Measurements from ENCODE around the gene ZNF385B. TPM values are rescaled to one million over a fixed set of nuclear protein-coding genes. Genes with fewer than 3 reads are reported as not detected.

The ZNF385B gene
- 0.42 TPM for polyA plus RNA-seq (2013, experiment 1 of 2)
- 0.53 TPM for polyA plus RNA-seq (2013, experiment 2 of 2)

DNA sequence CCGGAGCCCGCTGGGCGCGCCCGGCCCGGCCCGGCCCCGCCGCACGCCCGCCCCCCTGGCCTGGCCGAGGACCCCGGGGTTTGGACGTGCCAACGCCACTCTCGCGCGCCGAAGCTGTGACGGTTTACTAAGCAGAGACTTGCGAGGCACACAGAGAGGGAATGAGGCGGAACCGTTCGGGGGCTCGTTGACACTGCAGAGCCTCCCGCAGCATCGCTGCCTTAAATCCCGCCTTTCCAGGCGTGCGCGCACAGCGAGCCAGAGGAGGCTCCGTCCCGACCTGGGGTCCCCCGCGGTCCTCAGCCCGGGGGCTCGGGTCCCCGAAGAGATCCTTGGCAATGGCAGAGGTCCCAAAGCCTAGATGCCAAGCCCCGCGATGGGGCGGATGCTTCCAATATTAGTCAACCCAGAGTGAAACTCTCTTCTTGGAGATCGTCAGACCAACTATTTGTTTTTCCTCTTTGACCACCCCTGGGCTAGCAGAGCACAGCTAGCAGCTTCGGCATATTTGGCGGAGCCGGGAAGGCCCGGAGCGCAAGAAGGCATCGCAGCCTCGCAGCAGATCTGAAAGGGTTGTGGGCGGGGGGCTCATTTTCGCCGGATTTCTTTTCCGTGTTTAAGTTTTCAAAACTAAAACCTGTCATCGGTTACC, at the start of gene ZNF385B:
Gene ZNF385B (minus strand): TSS at position 197 of the 652 bp plus-strand sequence.
- H4K5ac ChIP-seq (ENCODE audit: low read length): no peak within 1 kb of the TSS
- H3K4me3 ChIP-seq (ENCODE audit: low read length): peak within 1 kb of the TSS; percentile 68
- H3K79me2 ChIP-seq (ENCODE audit: control insufficient read depth, insufficient read depth, low read length): no peaks in the 10 kb centered on the region
- H3K23ac ChIP-seq (ENCODE audit: low read length): peak within 1 kb of the TSS; percentile 30
- H3K56ac ChIP-seq (ENCODE audit: low read length): peak within 1 kb of the TSS; percentile 74
- H3K36me3 ChIP-seq (ENCODE audit: control insufficient read depth, insufficient read depth, low read length): no peaks in the 10 kb centered on the region
- H3K79me1 ChIP-seq (ENCODE audit: low read length): no peaks in the 10 kb centered on the region
- no peak within 1 kb of the TSS for H2AK5ac ChIP-seq (ENCODE audit: low read length)
- H4K8ac ChIP-seq (ENCODE audit: low read depth, low read length): no peak within 1 kb of the TSS
- peak within 1 kb of the TSS; percentile 59 for H3K9ac ChIP-seq (ENCODE audit: low read length)
- H3K18ac ChIP-seq (ENCODE audit: low read length): no peak within 1 kb of the TSS
- no peak within 1 kb of the TSS for H3K27ac ChIP-seq (ENCODE audit: low read depth, low read length)
- H3K27me3 ChIP-seq (ENCODE audit: insufficient read depth, low read length, poor library complexity): peaks cover 10% of the 10 kb centered on the region
- no peak within 1 kb of the TSS for H3K4ac ChIP-seq (ENCODE audit: low read depth, low read length)
- H2BK5ac ChIP-seq (ENCODE audit: low read length): no peak within 1 kb of the TSS
- no peaks in the 10 kb centered on the region for H3K4me1 ChIP-seq (ENCODE audit: control insufficient read depth, low read depth, low read length)
- peak within 1 kb of the TSS; percentile 99 for H3K4me2 ChIP-seq (ENCODE audit: low read length)
- no CpG with 5 or more reads among the region's 55 CpGs for WGBS (ENCODE audit: extremely low coverage, insufficient coverage, low lambda C conversion rate)
- DNase-seq: peak; percentile 62
- no peak within 1 kb of the TSS for H2BK120ac ChIP-seq (ENCODE audit: low read depth, low read length)
- H2BK15ac ChIP-seq (replicated peaks; ENCODE audit: low read depth): no peak within 1 kb of the TSS

DNA sequence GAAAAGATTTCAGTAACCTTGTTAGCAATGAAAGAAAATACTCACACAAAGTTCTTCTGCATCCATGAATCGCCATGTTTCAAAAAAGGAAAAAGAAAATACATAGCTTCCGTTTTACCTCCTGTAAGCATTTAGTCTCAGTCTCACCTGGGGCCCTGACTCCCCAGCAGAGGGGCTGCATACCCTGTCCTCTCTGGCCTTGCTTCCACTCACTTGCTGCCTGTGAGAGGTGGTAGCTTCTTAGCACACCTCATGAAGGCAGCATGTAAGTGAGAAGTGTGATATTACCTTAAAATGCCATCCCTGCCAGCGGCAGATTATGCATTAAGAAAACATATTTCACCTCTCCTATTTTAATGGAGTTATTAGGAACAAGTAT, 49.3 kb upstream of the ZNF385B start:
- no CpG with 5 or more reads among the region's 3 CpGs for WGBS (ENCODE audit: extremely low coverage, insufficient coverage, low lambda C conversion rate)
- no peak overlapping the region for H3K4me2 ChIP-seq (ENCODE audit: low read length)
- DNase-seq: no peak

DNA sequence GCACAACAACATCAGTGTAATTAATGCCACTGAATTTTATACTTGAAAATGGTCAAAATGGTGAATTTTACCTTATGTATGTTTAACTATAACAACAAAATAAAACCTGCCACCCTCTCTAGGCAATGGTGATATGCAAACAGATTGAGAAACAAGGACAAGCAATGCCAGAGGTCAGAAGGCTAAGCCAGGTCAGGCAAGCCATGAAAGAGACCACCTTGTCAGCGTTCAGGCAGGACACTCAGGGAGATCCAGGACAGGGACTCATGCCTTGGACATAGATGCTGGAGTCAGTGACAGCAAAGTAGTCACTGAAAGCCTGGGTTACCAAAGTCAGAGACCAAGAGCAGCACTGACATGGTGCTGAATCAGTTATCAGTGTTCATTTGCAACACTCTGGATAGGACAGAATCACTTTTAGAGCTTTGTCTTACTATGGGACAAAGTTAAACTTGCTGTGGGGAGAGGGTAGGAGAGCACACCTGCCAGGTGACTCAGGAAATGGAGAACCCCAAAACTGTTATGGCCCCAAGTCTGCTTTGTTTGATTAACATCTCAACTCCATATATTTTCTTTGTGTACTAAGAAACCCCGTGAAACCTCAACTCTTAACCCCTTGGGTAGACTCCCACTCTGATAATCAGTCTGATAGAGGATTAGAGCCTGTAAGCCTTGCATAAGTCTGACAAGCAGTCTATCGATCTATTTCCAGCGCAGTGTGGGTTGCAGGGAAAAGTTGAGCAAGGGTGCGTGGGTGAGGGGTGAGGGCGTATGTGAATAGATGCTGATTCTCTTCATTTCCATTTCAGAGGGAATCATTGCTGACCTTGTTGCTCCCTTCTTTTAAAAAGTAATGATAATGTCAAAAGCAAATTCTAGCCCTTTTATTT, 48.7 kb upstream of the ZNF385B start:
- no peak overlapping the region for H3K56ac ChIP-seq (ENCODE audit: low read length)
- H4K8ac ChIP-seq (ENCODE audit: low read depth, low read length): no peak overlapping the region
- H2AK5ac ChIP-seq (ENCODE audit: low read length): no peak overlapping the region
- no peak overlapping the region for H2BK15ac ChIP-seq (replicated peaks; ENCODE audit: low read depth)
- no peak overlapping the region for H3K4ac ChIP-seq (ENCODE audit: low read depth, low read length)
- no peak overlapping the region for H3K4me3 ChIP-seq (ENCODE audit: low read length)
- WGBS (ENCODE audit: extremely low coverage, insufficient coverage, low lambda C conversion rate): no CpG with 5 or more reads among the region's 6 CpGs
- DNase-seq: no peak
- no peaks in the 10 kb centered on the region for H3K4me1 ChIP-seq (ENCODE audit: control insufficient read depth, low read depth, low read length)
- no peaks in the 10 kb centered on the region for H3K79me2 ChIP-seq (ENCODE audit: control insufficient read depth, insufficient read depth, low read length)
- H2BK5ac ChIP-seq (ENCODE audit: low read length): no peak overlapping the region
- no peaks in the 10 kb centered on the region for H3K36me3 ChIP-seq (ENCODE audit: control insufficient read depth, insufficient read depth, low read length)
- H3K9ac ChIP-seq (ENCODE audit: low read length): no peak overlapping the region
- no peak overlapping the region for H3K4me2 ChIP-seq (ENCODE audit: low read length)
- H4K5ac ChIP-seq (ENCODE audit: low read length): no peak overlapping the region
- H3K79me1 ChIP-seq (ENCODE audit: low read length): no peaks in the 10 kb centered on the region
- no peak overlapping the region for H3K23ac ChIP-seq (ENCODE audit: low read length)
- H3K27me3 ChIP-seq (ENCODE audit: insufficient read depth, low read length, poor library complexity): no peaks in the 10 kb centered on the region
- H3K18ac ChIP-seq (ENCODE audit: low read length): no peak overlapping the region
- H3K27ac ChIP-seq (ENCODE audit: low read depth, low read length): no peak overlapping the region
- H2BK120ac ChIP-seq (ENCODE audit: low read depth, low read length): no peak overlapping the region

More for the DNA sequence above, 49.3 kb upstream of the ZNF385B start:
- H2AK5ac ChIP-seq (ENCODE audit: low read length): no peak overlapping the region
- no peak overlapping the region for H3K4ac ChIP-seq (ENCODE audit: low read depth, low read length)
- H4K8ac ChIP-seq (ENCODE audit: low read depth, low read length): no peak overlapping the region
- no peaks in the 10 kb centered on the region for H3K79me1 ChIP-seq (ENCODE audit: low read length)
- H3K4me3 ChIP-seq (ENCODE audit: low read length): no peak overlapping the region
- H3K27ac ChIP-seq (ENCODE audit: low read depth, low read length): no peak overlapping the region
- no peaks in the 10 kb centered on the region for H3K79me2 ChIP-seq (ENCODE audit: control insufficient read depth, insufficient read depth, low read length)
- no peaks in the 10 kb centered on the region for H3K36me3 ChIP-seq (ENCODE audit: control insufficient read depth, insufficient read depth, low read length)
- no peaks in the 10 kb centered on the region for H3K27me3 ChIP-seq (ENCODE audit: insufficient read depth, low read length, poor library complexity)
- H2BK15ac ChIP-seq (replicated peaks; ENCODE audit: low read depth): no peak overlapping the region
- no peak overlapping the region for H2BK120ac ChIP-seq (ENCODE audit: low read depth, low read length)
- H3K23ac ChIP-seq (ENCODE audit: low read length): no peak overlapping the region
- H3K56ac ChIP-seq (ENCODE audit: low read length): no peak overlapping the region
- no peak overlapping the region for H2BK5ac ChIP-seq (ENCODE audit: low read length)
- no peak overlapping the region for H3K9ac ChIP-seq (ENCODE audit: low read length)
- no peaks in the 10 kb centered on the region for H3K4me1 ChIP-seq (ENCODE audit: control insufficient read depth, low read depth, low read length)
- H4K5ac ChIP-seq (ENCODE audit: low read length): no peak overlapping the region
- no peak overlapping the region for H3K18ac ChIP-seq (ENCODE audit: low read length)

DNA sequence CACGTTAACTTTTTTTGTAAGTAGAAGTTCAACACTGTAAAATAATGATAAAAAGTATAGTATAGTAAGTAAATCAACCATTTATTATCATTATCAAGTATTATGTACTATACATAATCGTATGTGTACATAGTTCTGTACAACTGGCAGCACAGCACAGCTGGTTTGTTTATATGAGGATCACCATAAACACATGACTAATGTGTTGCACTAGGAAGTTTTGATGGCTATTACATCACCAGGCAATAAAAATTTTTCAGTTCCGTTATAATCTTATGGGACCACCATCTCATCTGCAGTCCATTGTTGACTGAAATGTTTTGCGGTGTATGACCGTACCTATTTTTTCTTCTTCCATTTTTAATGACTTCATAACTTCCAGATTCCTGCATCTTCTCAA, 39.2 kb upstream of the ZNF385B start:
- WGBS (ENCODE audit: extremely low coverage, insufficient coverage, low lambda C conversion rate): no CpG with 5 or more reads among the region's 5 CpGs

DNA sequence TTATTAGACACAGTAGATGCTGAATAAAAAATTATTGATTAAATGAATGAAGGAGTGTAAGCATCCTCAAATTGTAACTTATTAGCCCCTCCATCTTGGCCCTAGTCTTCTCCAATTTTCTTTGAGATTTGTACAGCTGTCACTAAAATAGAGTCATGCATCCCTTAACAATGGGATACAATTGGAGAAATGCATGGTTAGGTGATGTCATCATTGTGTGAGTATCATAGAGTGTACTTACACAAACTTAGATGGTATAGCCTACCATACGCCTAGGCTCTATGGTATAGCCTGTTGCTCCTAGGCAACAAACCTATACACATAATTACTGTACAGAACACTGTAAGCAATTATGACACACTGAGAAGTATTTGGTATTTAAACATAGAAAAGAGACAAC, 38.3 kb upstream of the ZNF385B start:
- Histone ChIP-seq H3K18ac (ENCODE audit: low read length) (no peak overlapping the region), H3K27me3 (ENCODE audit: insufficient read depth, low read length, poor library complexity) (no peaks in the 10 kb centered on the region), H3K36me3 (ENCODE audit: control insufficient read depth, insufficient read depth, low read length) (no peaks in the 10 kb centered on the region), H3K23ac (ENCODE audit: low read length) (no peak overlapping the region), H2BK120ac (ENCODE audit: low read depth, low read length) (no peak overlapping the region), H3K4ac (ENCODE audit: low read depth, low read length) (no peak overlapping the region), H3K4me2 (ENCODE audit: low read length) (no peak overlapping the region), H3K27ac (ENCODE audit: low read depth, low read length) (no peak overlapping the region), H3K56ac (ENCODE audit: low read length) (no peak overlapping the region), H3K4me1 (ENCODE audit: control insufficient read depth, low read depth, low read length) (no peaks in the 10 kb centered on the region), H2BK15ac (replicated peaks; ENCODE audit: low read depth) (no peak overlapping the region), H4K5ac (ENCODE audit: low read length) (no peak overlapping the region), H3K79me2 (ENCODE audit: control insufficient read depth, insufficient read depth, low read length) (no peaks in the 10 kb centered on the region), H4K8ac (ENCODE audit: low read depth, low read length) (no peak overlapping the region), H2BK5ac (ENCODE audit: low read length) (no peak overlapping the region), H2AK5ac (ENCODE audit: low read length) (no peak overlapping the region), H3K4me3 (ENCODE audit: low read length) (no peak overlapping the region), H3K9ac (ENCODE audit: low read length) (no peak overlapping the region), H3K79me1 (ENCODE audit: low read length) (no peaks in the 10 kb centered on the region)
- no CpG with 5 or more reads among the region's 1 CpG for WGBS (ENCODE audit: extremely low coverage, insufficient coverage, low lambda C conversion rate)
- DNase-seq: no peak

More for the DNA sequence above, 39.2 kb upstream of the ZNF385B start:
- Histone ChIP-seq H3K9ac (ENCODE audit: low read length) (no peak overlapping the region), H3K27me3 (ENCODE audit: insufficient read depth, low read length, poor library complexity) (no peaks in the 10 kb centered on the region), H2BK5ac (ENCODE audit: low read length) (no peak overlapping the region), H3K4ac (ENCODE audit: low read depth, low read length) (no peak overlapping the region), H3K4me2 (ENCODE audit: low read length) (no peak overlapping the region), H2BK15ac (replicated peaks; ENCODE audit: low read depth) (no peak overlapping the region), H3K4me3 (ENCODE audit: low read length) (no peak overlapping the region), H2AK5ac (ENCODE audit: low read length) (no peak overlapping the region), H3K18ac (ENCODE audit: low read length) (no peak overlapping the region), H3K56ac (ENCODE audit: low read length) (no peak overlapping the region), H4K5ac (ENCODE audit: low read length) (no peak overlapping the region), H3K27ac (ENCODE audit: low read depth, low read length) (no peak overlapping the region), H3K79me1 (ENCODE audit: low read length) (no peaks in the 10 kb centered on the region), H3K79me2 (ENCODE audit: control insufficient read depth, insufficient read depth, low read length) (no peaks in the 10 kb centered on the region), H3K4me1 (ENCODE audit: control insufficient read depth, low read depth, low read length) (no peaks in the 10 kb centered on the region), H3K36me3 (ENCODE audit: control insufficient read depth, insufficient read depth, low read length) (no peaks in the 10 kb centered on the region), H3K23ac (ENCODE audit: low read length) (no peak overlapping the region), H4K8ac (ENCODE audit: low read depth, low read length) (no peak overlapping the region), H2BK120ac (ENCODE audit: low read depth, low read length) (no peak overlapping the region)
- DNase-seq: no peak

Measured in mesendoderm (in vitro differentiated cells).